Neutrophil (primary cell): ENCODE measurements around the gene SPEF1.

Source experiments
- H3K27ac ChIP-seq: fragments of 200-600 bp; sonication (generic); 2 replicates; pipeline ENCODE4 v1.5.1; 2016; ENCODE audit warnings: mild to moderate bottlenecking, moderate library complexity
- H3K27me3 ChIP-seq: fragments of 200-600 bp; sonication (generic); 2 replicates; pipeline ENCODE4 v1.6.0; 2016; ENCODE audit warnings: mild to moderate bottlenecking
- H3K36me3 ChIP-seq: fragments of 200-600 bp; sonication (generic); 2 replicates; pipeline ENCODE4 v1.5.1; 2017
- H3K4me1 ChIP-seq, 2 experiments: fragments of 200-600 bp in 1 of 2; sonication (generic) in 1 of 2; 1 replicate in 1 of 2; 2 replicates in 1 of 2; pipeline versions ENCODE4 v1.5.1 to v1.6.1; 2013 to 2016; ENCODE audit warnings: low read depth in 1 of 2, low read length in 1 of 2, mild to moderate bottlenecking in 1 of 2, moderate library complexity in 1 of 2; ENCODE audit not compliant: control insufficient read depth in 1 of 2, insufficient read depth in 1 of 2
- H3K4me3 ChIP-seq, 2 experiments: fragments of 200-600 bp in 1 of 2; sonication (generic) in 1 of 2; 1 replicate in 1 of 2; 2 replicates in 1 of 2; pipeline ENCODE4 v1.5.1; 2013 to 2016; ENCODE audit warnings: low read depth in 1 of 2, low read length in 1 of 2, mild to moderate bottlenecking in 1 of 2, moderate library complexity in 1 of 2
- H3K9me3 ChIP-seq: fragments of 200-600 bp; sonication (generic); 2 replicates; pipeline ENCODE4 v1.5.1; 2016
- TF ChIP-seq, protein P1 (sequence below): fragments of 200-600 bp; sonication (generic); IDR thresholded peaks from 2 replicates; pipeline ENCODE4 v1.5.1; 2016; ENCODE audit warnings: antibody characterized with exemption

The SPEF1 gene

DNA sequence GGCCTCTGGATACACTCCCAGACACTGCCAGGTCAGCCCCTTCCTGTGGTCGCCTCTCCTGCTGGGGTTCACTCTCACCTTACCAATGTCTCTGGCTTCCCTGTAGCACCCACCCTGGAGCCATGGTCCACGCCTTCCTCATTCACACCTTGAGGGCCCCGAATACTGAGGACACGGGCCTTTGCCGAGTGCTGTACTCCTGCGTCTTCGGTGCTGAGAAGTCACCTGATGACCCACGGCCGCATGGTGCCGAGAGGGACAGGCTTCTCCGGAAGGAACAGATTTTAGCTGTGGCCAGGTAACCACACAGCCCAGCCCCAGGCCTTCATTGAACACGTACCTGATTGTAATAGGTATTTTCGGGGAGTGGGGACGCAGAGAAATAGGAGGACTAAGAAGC, 40.7 kb upstream of the SPEF1 start:
- Histone ChIP-seq H3K9me3 (no peaks in the 10 kb centered on the region), H3K27me3 (no peaks in the 10 kb centered on the region), H3K27ac (no peak overlapping the region), H3K4me3 (no peak overlapping the region), H3K36me3 (peaks cover 21% of the 10 kb centered on the region), H3K4me1 (peaks cover 16 to 25% of the 10 kb centered on the region in 2 experiments)
- TF ChIP-seq, protein P1, sequence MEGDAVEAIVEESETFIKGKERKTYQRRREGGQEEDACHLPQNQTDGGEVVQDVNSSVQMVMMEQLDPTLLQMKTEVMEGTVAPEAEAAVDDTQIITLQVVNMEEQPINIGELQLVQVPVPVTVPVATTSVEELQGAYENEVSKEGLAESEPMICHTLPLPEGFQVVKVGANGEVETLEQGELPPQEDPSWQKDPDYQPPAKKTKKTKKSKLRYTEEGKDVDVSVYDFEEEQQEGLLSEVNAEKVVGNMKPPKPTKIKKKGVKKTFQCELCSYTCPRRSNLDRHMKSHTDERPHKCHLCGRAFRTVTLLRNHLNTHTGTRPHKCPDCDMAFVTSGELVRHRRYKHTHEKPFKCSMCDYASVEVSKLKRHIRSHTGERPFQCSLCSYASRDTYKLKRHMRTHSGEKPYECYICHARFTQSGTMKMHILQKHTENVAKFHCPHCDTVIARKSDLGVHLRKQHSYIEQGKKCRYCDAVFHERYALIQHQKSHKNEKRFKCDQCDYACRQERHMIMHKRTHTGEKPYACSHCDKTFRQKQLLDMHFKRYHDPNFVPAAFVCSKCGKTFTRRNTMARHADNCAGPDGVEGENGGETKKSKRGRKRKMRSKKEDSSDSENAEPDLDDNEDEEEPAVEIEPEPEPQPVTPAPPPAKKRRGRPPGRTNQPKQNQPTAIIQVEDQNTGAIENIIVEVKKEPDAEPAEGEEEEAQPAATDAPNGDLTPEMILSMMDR = no peak

DNA sequence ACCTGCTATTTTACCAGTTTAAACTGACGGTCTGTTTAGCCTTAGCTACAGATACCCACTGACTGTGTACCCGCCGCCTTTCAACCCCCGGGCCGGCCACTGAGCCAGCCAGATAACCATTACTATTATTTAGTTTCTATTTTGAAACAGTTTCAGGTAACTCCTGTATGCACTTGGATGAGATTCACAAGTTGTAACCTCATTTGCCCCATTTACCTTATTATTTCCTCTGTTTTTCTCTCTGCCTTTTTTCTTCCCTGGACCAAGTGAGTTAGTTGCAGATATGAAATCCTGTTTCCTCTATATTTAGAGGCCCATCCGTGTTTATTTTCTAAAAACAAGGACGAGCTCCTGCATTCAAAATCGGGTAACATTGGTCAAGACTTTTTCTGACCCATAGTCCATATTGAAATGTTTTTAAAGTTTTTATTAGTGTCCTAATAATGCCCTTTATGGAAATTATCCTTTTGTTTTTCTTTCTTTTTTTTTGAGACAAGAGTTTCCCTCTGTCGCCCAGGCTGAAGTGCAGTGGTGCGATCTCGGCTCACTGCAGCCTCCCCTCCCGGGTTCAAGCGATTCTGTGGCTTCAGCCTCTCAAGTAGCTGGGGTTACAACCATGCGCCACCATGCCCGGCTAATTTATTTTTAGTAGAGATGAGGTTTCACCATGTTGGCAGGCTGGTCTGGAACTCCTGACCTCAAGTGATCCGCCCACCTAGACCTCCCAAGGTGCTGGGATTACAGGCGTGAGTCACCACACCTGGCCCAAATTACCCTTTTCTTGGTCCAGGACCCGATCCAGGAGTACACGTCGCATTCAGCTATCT, 39.9 kb upstream of the SPEF1 start:
- peaks cover 16% of the 10 kb centered on the region in 2 experiments for H3K4me1 ChIP-seq
- peaks cover 21% of the 10 kb centered on the region for H3K36me3 ChIP-seq
- no peaks in the 10 kb centered on the region for H3K9me3 ChIP-seq
- H3K27ac ChIP-seq = peak overlapping the region; percentile 97
- peak overlapping the region; percentile 96 for H3K4me3 ChIP-seq
- TF ChIP-seq, protein P1 = no peak
- H3K27me3 ChIP-seq = no peaks in the 10 kb centered on the region

DNA sequence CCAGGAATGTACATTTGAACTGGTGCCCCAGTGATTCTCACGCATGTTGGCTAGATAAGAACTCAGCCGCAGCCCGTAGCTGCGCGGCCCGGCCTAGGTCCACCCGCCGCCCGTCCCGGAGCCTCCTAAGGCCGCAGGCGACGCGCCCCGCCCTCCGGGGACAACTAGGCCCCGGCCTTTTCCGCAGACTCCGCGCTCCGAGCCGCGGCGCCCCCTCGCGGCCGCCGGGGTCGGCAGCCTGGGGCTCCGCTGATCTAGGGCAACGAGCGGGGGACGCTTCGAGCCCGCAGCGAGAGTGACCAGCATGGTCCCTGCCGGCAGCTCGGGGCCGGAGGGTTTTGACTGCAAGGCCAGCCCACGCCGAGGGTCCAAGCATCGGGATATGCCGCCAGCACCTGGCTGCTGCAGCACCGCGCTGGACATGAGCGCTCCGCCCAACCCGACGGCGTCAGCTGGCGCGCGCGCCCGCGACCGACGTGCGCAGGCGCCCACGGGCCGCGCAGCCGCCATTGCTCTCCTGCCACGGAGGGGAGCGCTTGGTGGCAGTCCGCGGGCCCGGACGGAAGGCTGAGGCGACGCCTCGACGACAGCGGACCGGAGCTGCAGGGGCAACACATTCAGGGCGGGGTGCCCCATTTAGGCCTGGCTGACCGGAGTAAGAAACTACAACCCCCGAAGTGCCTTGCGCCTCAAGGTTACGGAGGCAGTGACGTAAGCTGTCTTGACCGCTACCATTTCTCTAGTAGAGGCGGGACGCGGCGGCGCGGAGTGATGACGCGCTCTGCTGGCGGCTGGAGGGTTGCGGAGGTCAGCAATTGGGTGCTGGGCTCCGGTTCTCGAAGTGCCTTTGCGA, 39.0 kb upstream of the SPEF1 start, which contains the start of gene AP5S1:
Gene AP5S1 (plus strand): TSS at position 500 of the 853 bp plus-strand sequence. CDS start 1,571 bp downstream, outside the sequence.
- Histone ChIP-seq H3K27ac (peak within 1 kb of the TSS; percentile 97), H3K27me3 (no peaks in the 10 kb centered on the region), H3K4me1 (peaks cover 15 to 16% of the 10 kb centered on the region in 2 experiments), H3K4me3 (peak within 1 kb of the TSS; percentile 96), H3K36me3 (peaks cover 21% of the 10 kb centered on the region), H3K9me3 (no peaks in the 10 kb centered on the region)
- TF ChIP-seq, protein P1 = peak; percentile 99

DNA sequence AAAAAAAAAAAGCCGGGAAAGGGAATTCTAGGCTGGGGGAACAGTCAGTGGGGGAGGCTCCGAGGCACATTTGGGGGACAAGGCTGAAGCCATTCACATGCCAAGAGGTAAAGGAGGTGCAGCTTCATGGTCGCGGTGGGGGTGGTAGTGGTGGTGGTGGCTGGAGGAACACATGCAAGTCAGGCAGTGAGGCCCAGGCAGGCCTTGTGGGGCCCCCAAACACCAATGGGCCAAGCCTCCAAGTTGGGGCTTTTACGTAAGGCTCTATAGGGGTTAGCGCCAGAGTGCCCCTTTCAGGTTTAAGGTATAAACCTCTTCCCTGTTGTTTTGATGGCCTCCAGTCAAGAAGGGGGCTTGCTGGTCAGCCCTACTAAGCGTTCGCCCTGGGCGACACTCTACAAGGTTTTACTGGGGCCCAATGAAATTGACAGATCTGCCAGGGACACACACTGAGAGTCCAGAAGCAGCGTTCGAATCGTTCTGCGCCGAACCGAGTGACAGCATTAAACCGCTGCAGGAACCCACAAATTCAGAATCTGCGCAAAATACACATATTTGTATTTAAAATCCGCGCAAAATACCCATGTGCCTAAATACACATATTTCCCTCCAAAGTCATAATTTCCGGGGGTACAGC, 38.3 kb upstream of the SPEF1 start:
- TF ChIP-seq, protein P1 = no peak
- peak overlapping the region; percentile 97 for H3K27ac ChIP-seq
- no peaks in the 10 kb centered on the region for H3K9me3 ChIP-seq
- H3K4me3 ChIP-seq = peak overlapping the region; percentile 96
- peaks cover 15 to 16% of the 10 kb centered on the region in 2 experiments for H3K4me1 ChIP-seq
- H3K36me3 ChIP-seq = peaks cover 21% of the 10 kb centered on the region
- no peaks in the 10 kb centered on the region for H3K27me3 ChIP-seq
